T-helper 9 cell (primary cell): Measurements from ENCODE around the gene ACOX3.

Source experiments
- DNase-seq: peaks from one replicate; pipeline ENCODE4 v3.0.0-alpha.2; 2020

ACOX3 gene

GRCh38 chr4:8385611-8386010 lies 54.9 kb downstream of the ACOX3 start:
- no peak for DNase-seq

- DNase-seq = no peak
Observed at GRCh38 chr4:8385106-8385505, 55.4 kb downstream of the ACOX3 start.

- DNase-seq = no peak
Observed at GRCh38 chr4:8384397-8385060, 56.0 kb downstream of the ACOX3 start.

- no peak for DNase-seq
Observed at GRCh38 chr4:8383451-8384160, 56.9 kb downstream of the ACOX3 start.

GRCh38 chr4:8383016-8383415 lies 57.5 kb downstream of the ACOX3 start:
- DNase-seq = no peak

GRCh38 chr4:8381814-8382581 lies 58.5 kb downstream of the ACOX3 start:
- DNase-seq = no peak

GRCh38 chr4:8380511-8381415 lies 59.8 kb downstream of the ACOX3 start:
- no peak for DNase-seq

- DNase-seq = no peak
Observed at GRCh38 chr4:8379771-8380170, 60.8 kb downstream of the ACOX3 start.

GRCh38 chr4:8379281-8379680 lies 61.2 kb downstream of the ACOX3 start:
- no peak for DNase-seq

- no peak for DNase-seq
Observed at GRCh38 chr4:8378776-8379175, 61.7 kb downstream of the ACOX3 start.

- no peak for DNase-seq
Observed at GRCh38 chr4:8378101-8378724, 62.3 kb downstream of the ACOX3 start.

- no peak for DNase-seq
Observed at GRCh38 chr4:8377103-8378075, 63.1 kb downstream of the ACOX3 start.

GRCh38 chr4:8376361-8377102 lies 64.0 kb downstream of the ACOX3 start:
- DNase-seq = no peak

GRCh38 chr4:8374851-8375649 lies 65.5 kb downstream of the ACOX3 start:
- no peak for DNase-seq

- DNase-seq = no peak
Observed at GRCh38 chr4:8373973-8374545, 66.5 kb downstream of the ACOX3 start.

GRCh38 chr4:8373270-8373972 lies 67.1 kb downstream of the ACOX3 start:
- no peak for DNase-seq

GRCh38 chr4:8372506-8372905 lies 68.0 kb downstream of the ACOX3 start:
- no peak for DNase-seq

- DNase-seq = no peak
Observed at GRCh38 chr4:8371596-8371995, 68.9 kb downstream of the ACOX3 start.
